ENCODE data around the gene GLRX5. TPM values are rescaled to one million over a fixed set of nuclear protein-coding genes. Genes with fewer than 3 reads are reported as not detected.

The GLRX5 gene
- total and polyA plus RNA-seq, 2 experiments from 2014 or later = 91.4 to 130 TPM

- H3K4me2 ChIP-seq = no peak overlapping the region
- H3K36me3 ChIP-seq (ENCODE audit: insufficient read depth) = no peaks in the 10 kb centered on the region
- TF ChIP-seq CREB1 (CRISPR knock-in tag; IDR thresholded peaks at IDR 0.05; ENCODE audit: low read depth) = no peak
- TF ChIP-seq NANOG (IDR thresholded peaks at IDR 0.05; ENCODE audit: borderline replicate concordance) = no peak
- no peak for TF ChIP-seq ZNF331 (CRISPR knock-in tag; IDR thresholded peaks at IDR 0.05; ENCODE audit: low read depth)
- no peak for TF ChIP-seq REST (IDR thresholded peaks at IDR 0.05; ENCODE audit: unreplicated experiment)
- TF ChIP-seq ETS1 (IDR thresholded peaks at IDR 0.05) = no peak
- no peak for TF ChIP-seq EZH2 (IDR thresholded peaks at IDR 0.05; ENCODE audit: low read depth, unreplicated experiment)
- TF ChIP-seq CTCF (conservative IDR thresholded peaks at IDR 0.05; ENCODE audit: low read depth in 2 of 2) = no peak
- no peak for TF ChIP-seq JUNB (IDR thresholded peaks at IDR 0.05; ENCODE audit: unreplicated experiment)
- TF ChIP-seq EZH2phosphoT487 (IDR thresholded peaks at IDR 0.05; ENCODE audit: unreplicated experiment) = no peak
- TF ChIP-seq ZNF462 (CRISPR knock-in tag; IDR thresholded peaks at IDR 0.05) = no peak
- no peak for TF ChIP-seq STAT1 (IDR thresholded peaks at IDR 0.05; ENCODE audit: unreplicated experiment)
- TF ChIP-seq ZNF114 (CRISPR knock-in tag; IDR thresholded peaks at IDR 0.05) = no peak
- Mint-ChIP-seq H3K36me3 (ENCODE audit: low read depth) (no peaks in the 10 kb centered on the region), H3K4me3 (no peak overlapping the region), H3K4me1 (peaks cover 14% of the 10 kb centered on the region), H3K9me3 (no peaks in the 10 kb centered on the region), H3K27me3 (ENCODE audit: insufficient read depth, low read depth, poor library complexity) (no peaks in the 10 kb centered on the region), H3K27ac (no peak overlapping the region)
- H3K27me3 ChIP-seq (ENCODE audit: insufficient read depth) = no peaks in the 10 kb centered on the region
- DNase-seq (ENCODE audit: low spot score) = no peak
- no peak overlapping the region for H3K4me3 ChIP-seq
- no peak overlapping the region for H3K27ac ChIP-seq (ENCODE audit: low read depth)
- H2AFZ ChIP-seq = no peak overlapping the region
- no peaks in the 10 kb centered on the region for H3K9me2 ChIP-seq (ENCODE audit: insufficient read depth)
- H3K4me1 ChIP-seq (ENCODE audit: insufficient read depth) = no peaks in the 10 kb centered on the region; the same call in 1 of the 2 replicates
- no peaks in the 10 kb centered on the region for H3F3A ChIP-seq (replicated peaks; ENCODE audit: low read depth)
- ATAC-seq = no peak
- peaks cover 79% of the 10 kb centered on the region for H3K79me2 ChIP-seq (replicated peaks; ENCODE audit: insufficient read depth)
- H4K20me1 ChIP-seq (replicated peaks; ENCODE audit: insufficient read depth) = peaks cover 67% of the 10 kb centered on the region
Measured at GRCh38 chr14:95541932-95542930, 7.4 kb downstream of the GLRX5 start.
